Ectodermal cell (in vitro differentiated cells): ENCODE data around the gene MBD4.

Experiments
- H3K27ac ChIP-seq: 2 replicates; pipeline ENCODE4 v1.7.0; 2013; ENCODE audit warnings: mild to moderate bottlenecking, low read depth, low read length; ENCODE audit not compliant: insufficient read depth, poor library complexity, severe bottlenecking
- H3K27me3 ChIP-seq: 2 replicates; pipeline ENCODE4 v1.7.0; 2013; ENCODE audit warnings: mild to moderate bottlenecking, low read length; ENCODE audit not compliant: insufficient read depth, control insufficient read depth, poor library complexity, severe bottlenecking
- H3K36me3 ChIP-seq: one replicate; pipeline ENCODE4 v1.7.0; 2013; ENCODE audit warnings: low read length; ENCODE audit not compliant: control insufficient read depth, insufficient read depth
- H3K4me1 ChIP-seq: one replicate; pipeline ENCODE4 v1.7.0; 2013; ENCODE audit warnings: low read length; ENCODE audit not compliant: control insufficient read depth, insufficient read depth
- H3K4me3 ChIP-seq: 2 replicates; pipeline ENCODE4 v1.7.0; 2013; ENCODE audit warnings: low read depth, low read length, control low read depth; ENCODE audit not compliant: insufficient read depth
- H3K9me3 ChIP-seq: 2 replicates; pipeline ENCODE4 v1.7.0; 2013; ENCODE audit warnings: mild to moderate bottlenecking, low read length, moderate library complexity; ENCODE audit not compliant: control insufficient read depth
- WGBS, 2 experiments: methylation state at CpG; one replicate each; pipeline ENCODE4 v1.1.7; 2013; ENCODE audit warnings: missing lambda C conversion rate in 2 of 2; 5-methylcytosine and 5-hydroxymethylcytosine counted together

MBD4 gene

DNA sequence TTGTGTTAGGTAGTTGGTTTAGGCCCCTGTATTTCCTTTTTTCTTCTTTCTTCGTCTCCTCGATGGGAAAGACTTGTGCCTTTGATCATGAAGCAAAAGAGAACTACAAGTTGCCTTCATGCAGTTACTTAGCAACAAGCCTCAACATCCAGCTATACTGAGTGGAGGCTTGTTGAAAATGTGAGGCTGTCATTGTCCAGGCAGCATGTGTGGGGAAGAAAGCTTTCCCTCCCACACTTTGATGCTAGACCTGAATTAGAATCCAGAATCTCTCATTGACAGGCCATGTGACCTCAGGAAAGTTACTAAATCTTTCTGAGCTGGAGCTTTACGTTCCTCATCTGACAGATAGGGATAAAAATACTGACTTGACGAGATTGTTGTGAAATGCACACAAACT is 24.0 kb upstream of the MBD4 start:
- no peaks in the 10 kb centered on the region for H3K9me3 ChIP-seq
- 80 to 88% methylated on average over 4 of the region's 4 CpGs for WGBS, 2 experiments
- H3K27ac ChIP-seq = no peak overlapping the region
- H3K4me1 ChIP-seq = no peaks in the 10 kb centered on the region
- no peak overlapping the region for H3K4me3 ChIP-seq
- H3K27me3 ChIP-seq = no peaks in the 10 kb centered on the region
- no peaks in the 10 kb centered on the region for H3K36me3 ChIP-seq

DNA sequence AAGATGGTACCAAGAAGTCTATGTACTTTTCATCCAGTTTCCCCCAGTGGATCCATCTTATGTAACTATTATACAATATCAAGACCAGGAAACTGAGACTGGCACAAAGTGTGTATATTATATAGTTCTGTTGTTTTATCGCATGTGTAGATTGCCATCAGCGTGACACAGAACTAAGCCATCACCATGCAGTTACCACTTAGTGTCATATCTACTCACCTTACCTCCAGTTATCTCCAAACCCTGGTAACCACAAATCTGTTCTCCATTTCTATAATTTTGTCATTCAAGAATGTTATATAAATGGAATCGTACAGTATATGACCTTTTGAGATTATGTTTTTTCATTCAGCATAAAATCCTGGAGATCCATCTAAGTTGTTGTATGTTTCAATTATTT is 23.3 kb upstream of the MBD4 start:
- H3K27me3 ChIP-seq = no peaks in the 10 kb centered on the region
- H3K27ac ChIP-seq = no peak overlapping the region
- H3K36me3 ChIP-seq = no peaks in the 10 kb centered on the region
- 92 to 100% methylated on average over 2 of the region's 3 CpGs for WGBS, 2 experiments
- H3K4me3 ChIP-seq = no peak overlapping the region
- H3K4me1 ChIP-seq = no peaks in the 10 kb centered on the region
- no peaks in the 10 kb centered on the region for H3K9me3 ChIP-seq

DNA sequence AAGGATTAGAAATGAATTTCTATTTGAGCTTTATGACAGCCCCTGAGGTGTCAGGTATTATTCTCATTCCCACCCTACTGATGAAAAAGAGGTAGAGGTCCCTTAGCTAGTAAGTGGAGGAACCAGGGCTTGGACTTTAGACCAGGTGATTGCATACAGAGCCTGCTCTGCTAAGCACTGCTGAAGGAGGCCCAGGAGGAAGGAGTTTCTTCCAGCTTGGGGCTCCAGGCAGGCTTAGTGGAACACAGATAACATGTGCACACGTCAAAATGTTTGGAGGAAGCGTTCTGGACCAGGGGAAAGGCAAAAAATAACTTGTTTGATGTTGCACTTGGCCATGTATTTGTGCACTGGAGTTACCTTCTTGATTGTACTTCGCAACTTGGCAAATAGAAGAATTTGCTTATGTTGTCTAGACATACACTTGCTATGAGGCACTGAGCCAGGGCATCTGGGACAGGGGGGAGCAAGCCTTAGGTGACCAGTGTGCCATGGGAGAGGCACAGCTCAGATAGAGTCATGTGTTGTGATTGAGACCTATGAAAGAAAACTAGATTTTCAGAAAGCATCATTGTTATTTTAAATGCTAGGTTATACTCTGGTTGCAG is 22.7 kb upstream of the MBD4 start:
- no peaks in the 10 kb centered on the region for H3K9me3 ChIP-seq
- no peak overlapping the region for H3K27ac ChIP-seq
- 91 to 96% methylated on average over 3 of the region's 3 CpGs for WGBS, 2 experiments
- H3K27me3 ChIP-seq = no peaks in the 10 kb centered on the region
- H3K4me1 ChIP-seq = no peaks in the 10 kb centered on the region
- H3K4me3 ChIP-seq = no peak overlapping the region
- no peaks in the 10 kb centered on the region for H3K36me3 ChIP-seq

DNA sequence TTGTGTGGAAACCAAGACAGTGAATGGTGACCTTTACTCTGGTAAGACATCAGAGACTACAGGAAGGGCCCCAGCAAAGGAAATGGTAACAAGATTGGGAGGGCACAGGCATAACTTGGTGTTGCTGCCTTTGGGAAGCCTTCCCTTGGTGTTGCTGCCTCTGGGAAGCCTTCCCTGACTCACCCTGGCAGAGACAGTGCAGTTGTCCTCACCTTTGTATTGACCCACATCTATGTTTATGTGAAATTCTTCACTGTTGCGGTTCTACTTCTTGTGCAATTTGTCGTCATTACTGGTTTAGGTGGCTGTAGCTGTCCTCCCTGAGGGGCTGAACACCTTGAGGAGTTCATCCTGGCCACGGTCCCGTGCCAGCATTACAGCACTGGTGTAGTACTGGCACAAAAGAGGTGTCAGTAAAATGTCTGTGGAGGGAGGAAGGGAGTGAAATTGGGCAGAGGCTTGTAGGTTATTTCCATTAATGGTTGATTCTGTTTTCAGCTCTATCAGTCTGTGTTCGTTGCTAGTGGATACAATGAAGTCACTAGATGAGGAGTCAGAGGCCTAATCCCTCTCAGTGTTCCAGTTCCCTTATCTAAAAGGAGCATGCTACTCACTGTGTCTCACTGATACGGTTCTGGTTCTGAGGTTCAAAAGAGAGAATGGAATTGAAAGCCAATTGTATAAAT is 21.9 kb upstream of the MBD4 start:
- no peaks in the 10 kb centered on the region for H3K36me3 ChIP-seq
- H3K27me3 ChIP-seq = no peaks in the 10 kb centered on the region
- no peak overlapping the region for H3K27ac ChIP-seq
- no peaks in the 10 kb centered on the region for H3K9me3 ChIP-seq
- no peak overlapping the region for H3K4me3 ChIP-seq
- no peaks in the 10 kb centered on the region for H3K4me1 ChIP-seq
- WGBS, 2 experiments = 97% methylated on average over 6 of the region's 6 CpGs

DNA sequence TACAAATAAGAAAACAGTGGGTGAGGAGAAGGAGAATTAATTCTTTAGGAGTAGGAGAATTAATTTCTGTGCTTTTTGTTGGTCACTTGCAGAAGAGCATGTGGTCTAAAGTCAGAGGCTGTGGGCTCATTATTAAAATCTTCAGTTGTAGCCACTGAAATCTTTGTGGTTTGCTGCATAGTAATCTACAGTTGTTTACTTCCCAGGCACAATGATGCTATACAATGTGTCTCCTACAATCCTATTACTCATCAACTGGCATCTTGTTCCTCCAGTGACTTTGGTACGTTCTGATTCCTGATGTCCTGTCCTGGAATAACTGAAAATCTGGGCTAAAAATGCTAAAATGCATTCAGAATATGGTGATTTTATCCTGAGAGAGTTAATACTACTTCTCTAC is 21.3 kb upstream of the MBD4 start:
- Histone ChIP-seq H3K4me3 (no peak overlapping the region), H3K36me3 (no peaks in the 10 kb centered on the region), H3K4me1 (no peaks in the 10 kb centered on the region), H3K9me3 (no peaks in the 10 kb centered on the region), H3K27ac (no peak overlapping the region), H3K27me3 (no peaks in the 10 kb centered on the region)
- WGBS, 2 experiments = 100% methylated on average over 1 of the region's 1 CpG

DNA sequence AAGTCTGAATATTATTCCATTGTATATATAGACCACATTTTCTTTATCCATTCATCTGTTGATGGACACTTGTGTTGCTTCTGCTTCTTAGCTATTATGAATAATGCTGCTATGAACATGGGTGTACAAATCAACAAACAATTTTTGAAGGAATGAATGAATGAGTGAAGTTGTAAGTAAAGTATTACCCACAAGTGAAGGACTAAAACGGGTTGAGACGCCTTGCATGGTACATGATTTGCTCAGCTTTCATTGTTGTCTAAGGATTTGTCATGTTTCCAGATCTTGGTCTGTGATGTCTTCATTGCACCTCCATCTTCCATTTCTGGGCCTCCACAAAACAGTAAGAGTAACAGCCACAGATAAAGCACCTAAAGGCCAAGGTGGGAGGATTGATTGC is 20.8 kb upstream of the MBD4 start:
- 93 to 94% methylated on average over 2 of the region's 2 CpGs for WGBS, 2 experiments
- H3K27ac ChIP-seq = no peak overlapping the region
- no peaks in the 10 kb centered on the region for H3K27me3 ChIP-seq
- H3K36me3 ChIP-seq = no peaks in the 10 kb centered on the region
- no peaks in the 10 kb centered on the region for H3K4me1 ChIP-seq
- H3K4me3 ChIP-seq = no peak overlapping the region
- H3K9me3 ChIP-seq = no peaks in the 10 kb centered on the region

DNA sequence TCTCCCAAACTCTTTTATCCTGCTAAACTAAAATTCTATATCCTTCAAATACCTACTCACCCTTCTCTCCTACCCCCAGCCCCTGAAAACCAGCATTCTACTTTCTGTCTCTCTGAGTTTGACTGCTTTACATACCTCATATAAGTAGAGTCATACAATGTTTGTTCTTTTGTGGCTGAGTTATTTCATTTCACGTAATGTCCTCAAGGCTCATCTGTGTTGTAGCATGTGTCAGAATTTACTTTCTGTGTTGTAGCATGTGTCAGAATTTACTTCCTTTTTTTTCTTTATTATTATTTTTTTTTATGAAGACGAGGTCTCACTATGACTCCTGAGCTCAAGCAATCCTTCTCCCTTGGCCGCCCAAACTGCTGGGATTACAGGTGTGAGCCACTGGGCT is 20.4 kb upstream of the MBD4 start:
- H3K4me3 ChIP-seq = no peak overlapping the region
- H3K27me3 ChIP-seq = no peaks in the 10 kb centered on the region
- H3K9me3 ChIP-seq = no peaks in the 10 kb centered on the region
- no peaks in the 10 kb centered on the region for H3K4me1 ChIP-seq
- H3K36me3 ChIP-seq = no peaks in the 10 kb centered on the region
- 89 to 91% methylated on average over 1 to 3 of the region's 3 CpGs for WGBS, 2 experiments
- H3K27ac ChIP-seq = no peak overlapping the region

DNA sequence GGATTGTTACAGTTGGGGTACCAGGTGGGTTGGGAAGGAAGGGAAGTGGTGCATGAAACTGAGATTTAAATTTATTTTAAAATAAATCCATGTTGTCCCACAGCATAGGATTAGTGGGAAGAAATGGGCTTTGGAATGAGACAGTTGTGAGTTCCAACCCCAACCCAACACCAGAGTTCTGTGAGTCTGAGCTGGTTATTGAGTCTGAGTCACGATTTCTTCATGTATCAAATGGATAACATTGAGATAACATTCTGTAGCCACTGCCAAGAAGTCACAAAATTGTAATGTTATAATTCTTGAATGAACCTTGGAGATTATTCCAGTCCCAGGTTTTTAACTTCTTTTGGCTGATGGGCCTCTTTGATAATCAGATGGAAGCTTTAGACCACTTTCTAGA is 14.0 kb upstream of the MBD4 start:
- no peaks in the 10 kb centered on the region for H3K27me3 ChIP-seq
- H3K4me3 ChIP-seq = no peak overlapping the region
- H3K9me3 ChIP-seq = no peaks in the 10 kb centered on the region
- peaks cover 16% of the 10 kb centered on the region for H3K4me1 ChIP-seq
- no peak overlapping the region for H3K27ac ChIP-seq
- peaks cover 5% of the 10 kb centered on the region for H3K36me3 ChIP-seq
- WGBS, 2 experiments = 100% methylated on average over 1 of the region's 1 CpG

DNA sequence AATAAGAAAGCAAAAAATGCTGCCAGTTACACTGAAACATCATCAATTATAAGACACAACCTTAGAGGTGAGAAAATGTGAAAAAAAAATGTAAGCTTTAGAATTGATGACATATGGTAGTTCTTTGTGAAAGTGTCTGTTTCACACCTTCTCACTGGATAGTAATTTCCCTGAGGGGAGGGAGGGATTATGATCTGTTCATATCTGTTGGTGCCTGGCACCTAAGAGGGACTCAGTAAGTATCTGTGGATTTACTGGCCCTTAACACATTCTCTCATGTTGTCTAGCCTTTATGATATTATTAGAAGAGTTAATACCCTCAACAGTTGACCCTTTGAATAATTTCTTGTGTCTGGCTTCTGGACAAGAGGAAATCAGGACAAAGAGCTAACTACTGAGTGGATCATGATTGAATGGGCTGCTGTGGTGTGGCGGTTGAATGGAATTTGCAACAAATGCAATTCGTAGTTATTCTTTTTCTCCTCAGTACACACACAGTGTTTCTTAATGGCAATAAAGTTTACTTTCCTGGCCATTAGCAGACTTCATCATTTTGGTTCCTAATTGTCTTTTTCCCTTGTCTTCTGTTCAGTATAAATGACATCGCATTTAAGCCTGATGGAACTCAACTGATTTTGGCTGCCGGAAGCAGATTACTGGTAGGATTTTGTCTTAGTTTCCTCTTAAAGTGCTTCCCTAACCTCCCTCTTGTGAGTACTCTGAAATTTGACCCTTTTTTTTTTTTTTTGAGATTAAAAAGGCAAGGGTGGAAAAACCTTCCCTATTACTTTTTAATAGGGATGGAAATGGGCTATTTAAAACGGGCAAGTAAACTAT is 9.7 kb upstream of the MBD4 start:
- no peaks in the 10 kb centered on the region for H3K27me3 ChIP-seq
- H3K36me3 ChIP-seq = peaks cover 5% of the 10 kb centered on the region
- peak overlapping the region; percentile 70 for H3K27ac ChIP-seq
- H3K9me3 ChIP-seq = no peaks in the 10 kb centered on the region
- H3K4me3 ChIP-seq = no peak overlapping the region
- H3K4me1 ChIP-seq = peaks cover 17% of the 10 kb centered on the region
- WGBS, 2 experiments = 62 to 74% methylated on average over 4 to 5 of the region's 5 CpGs

DNA sequence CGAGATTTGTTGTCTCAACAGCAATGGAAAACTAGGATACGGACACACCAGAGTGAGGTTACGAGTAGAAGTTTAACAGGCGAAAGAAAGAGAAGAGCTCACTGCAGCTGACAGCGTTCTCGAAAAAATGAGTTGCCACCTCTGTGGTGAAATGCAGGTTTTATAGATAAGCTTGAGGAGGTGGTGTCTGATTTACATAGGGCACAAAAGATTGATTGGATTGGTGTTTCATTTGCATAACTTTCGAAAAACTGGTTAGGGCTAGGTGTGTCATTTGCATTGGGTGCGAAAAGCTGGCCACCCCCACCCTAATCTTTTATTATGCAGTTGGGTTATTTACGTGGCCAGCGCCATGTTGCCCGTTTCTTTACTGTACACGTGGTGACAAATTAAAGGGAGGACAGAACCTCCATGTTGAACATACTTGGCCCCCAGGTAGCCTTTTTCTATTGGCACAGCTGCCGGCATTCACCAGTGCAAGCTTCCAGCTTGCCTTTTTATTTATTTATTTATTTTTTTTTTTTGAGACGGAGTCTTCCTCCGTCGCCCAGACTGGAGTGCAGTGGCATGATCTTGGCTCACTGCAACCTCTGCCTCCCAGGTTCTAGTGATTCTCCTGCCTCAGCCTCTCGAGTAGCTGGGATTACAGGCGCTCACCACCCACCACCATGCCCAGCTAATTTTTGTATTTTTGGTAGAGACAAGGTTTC is 8.6 kb upstream of the MBD4 start:
- Histone ChIP-seq H3K4me3 (no peak overlapping the region), H3K27ac (no peak overlapping the region), H3K9me3 (no peaks in the 10 kb centered on the region), H3K27me3 (no peaks in the 10 kb centered on the region), H3K36me3 (peaks cover 5% of the 10 kb centered on the region), H3K4me1 (peaks cover 17% of the 10 kb centered on the region)
- WGBS, 2 experiments = 84% methylated on average over 18 of the region's 18 CpGs
